ENCODE results near the gene GALNT18. TPM values are rescaled to one million over a fixed set of nuclear protein-coding genes. Genes with fewer than 3 reads are reported as not detected.

The GALNT18 gene
- polyA plus RNA-seq, 1 donor from 2014 or later = 7.6 TPM

DNA sequence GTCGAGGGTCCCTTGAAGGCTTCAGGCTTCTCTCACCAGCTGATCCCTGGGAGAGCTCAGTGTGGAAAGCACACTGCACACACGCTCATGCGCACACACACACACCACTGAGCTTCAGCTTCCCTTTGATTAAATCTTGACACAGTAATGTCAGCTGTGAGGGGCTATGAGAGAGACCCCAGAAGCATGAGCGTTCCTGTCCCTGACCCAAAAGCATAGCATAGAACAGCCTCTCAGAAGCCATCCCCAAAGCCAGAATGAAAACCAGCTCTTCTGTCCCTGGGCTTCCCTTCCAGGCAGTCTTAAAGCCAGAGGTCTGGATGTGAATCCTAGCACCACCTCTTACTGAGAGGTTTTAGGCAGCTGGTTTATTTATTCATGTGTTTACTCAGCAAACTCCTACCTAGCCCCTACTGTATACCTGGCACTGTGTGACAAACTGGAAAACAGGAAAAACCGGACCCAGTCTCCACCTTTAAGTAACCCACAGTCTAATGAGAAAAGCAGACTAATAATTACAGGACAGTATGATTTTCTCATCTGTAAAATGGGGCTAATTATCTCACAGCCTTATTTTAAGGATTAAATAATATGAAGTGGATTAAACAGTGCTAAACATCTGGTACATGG, 15.9 kb downstream of the GALNT18 start:
- no peaks in the 10 kb centered on the region for H3K9me3 ChIP-seq (ENCODE audit: low read length)
- no peak overlapping the region for H3K9ac ChIP-seq (ENCODE audit: low read length)
- H2AFZ ChIP-seq (ENCODE audit: low read depth, low read length) = no peak overlapping the region
- no peaks in the 10 kb centered on the region for H3F3A ChIP-seq (ENCODE audit: insufficient read depth, low read length, poor library complexity, severe bottlenecking)
- no peaks in the 10 kb centered on the region for H3K79me2 ChIP-seq (replicated peaks; ENCODE audit: insufficient read depth, low read length)
- H4K20me1 ChIP-seq (ENCODE audit: insufficient read depth) = no peaks in the 10 kb centered on the region
- H3K27me3 ChIP-seq (ENCODE audit: insufficient read depth, low read depth, low read length) = no peaks in the 10 kb centered on the region
- H3K36me3 ChIP-seq (ENCODE audit: insufficient read depth, low read length) = no peaks in the 10 kb centered on the region
- no peaks in the 10 kb centered on the region for H3K9me2 ChIP-seq (ENCODE audit: insufficient read depth, low read length)
- H3K27ac ChIP-seq (ENCODE audit: low read length) = no peak overlapping the region
- no peak overlapping the region for H3K4me2 ChIP-seq (ENCODE audit: low read length)
- H3K4me3 ChIP-seq (ENCODE audit: low read length) = no peak overlapping the region
- no peak for TF ChIP-seq TAF1 (IDR thresholded peaks at IDR 0.05; ENCODE audit: low read depth)
- TF ChIP-seq, protein P1, sequence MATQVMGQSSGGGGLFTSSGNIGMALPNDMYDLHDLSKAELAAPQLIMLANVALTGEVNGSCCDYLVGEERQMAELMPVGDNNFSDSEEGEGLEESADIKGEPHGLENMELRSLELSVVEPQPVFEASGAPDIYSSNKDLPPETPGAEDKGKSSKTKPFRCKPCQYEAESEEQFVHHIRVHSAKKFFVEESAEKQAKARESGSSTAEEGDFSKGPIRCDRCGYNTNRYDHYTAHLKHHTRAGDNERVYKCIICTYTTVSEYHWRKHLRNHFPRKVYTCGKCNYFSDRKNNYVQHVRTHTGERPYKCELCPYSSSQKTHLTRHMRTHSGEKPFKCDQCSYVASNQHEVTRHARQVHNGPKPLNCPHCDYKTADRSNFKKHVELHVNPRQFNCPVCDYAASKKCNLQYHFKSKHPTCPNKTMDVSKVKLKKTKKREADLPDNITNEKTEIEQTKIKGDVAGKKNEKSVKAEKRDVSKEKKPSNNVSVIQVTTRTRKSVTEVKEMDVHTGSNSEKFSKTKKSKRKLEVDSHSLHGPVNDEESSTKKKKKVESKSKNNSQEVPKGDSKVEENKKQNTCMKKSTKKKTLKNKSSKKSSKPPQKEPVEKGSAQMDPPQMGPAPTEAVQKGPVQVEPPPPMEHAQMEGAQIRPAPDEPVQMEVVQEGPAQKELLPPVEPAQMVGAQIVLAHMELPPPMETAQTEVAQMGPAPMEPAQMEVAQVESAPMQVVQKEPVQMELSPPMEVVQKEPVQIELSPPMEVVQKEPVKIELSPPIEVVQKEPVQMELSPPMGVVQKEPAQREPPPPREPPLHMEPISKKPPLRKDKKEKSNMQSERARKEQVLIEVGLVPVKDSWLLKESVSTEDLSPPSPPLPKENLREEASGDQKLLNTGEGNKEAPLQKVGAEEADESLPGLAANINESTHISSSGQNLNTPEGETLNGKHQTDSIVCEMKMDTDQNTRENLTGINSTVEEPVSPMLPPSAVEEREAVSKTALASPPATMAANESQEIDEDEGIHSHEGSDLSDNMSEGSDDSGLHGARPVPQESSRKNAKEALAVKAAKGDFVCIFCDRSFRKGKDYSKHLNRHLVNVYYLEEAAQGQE (IDR thresholded peaks at IDR 0.05; ENCODE audit: borderline replicate concordance) = no peak
- TF ChIP-seq, protein P2, sequence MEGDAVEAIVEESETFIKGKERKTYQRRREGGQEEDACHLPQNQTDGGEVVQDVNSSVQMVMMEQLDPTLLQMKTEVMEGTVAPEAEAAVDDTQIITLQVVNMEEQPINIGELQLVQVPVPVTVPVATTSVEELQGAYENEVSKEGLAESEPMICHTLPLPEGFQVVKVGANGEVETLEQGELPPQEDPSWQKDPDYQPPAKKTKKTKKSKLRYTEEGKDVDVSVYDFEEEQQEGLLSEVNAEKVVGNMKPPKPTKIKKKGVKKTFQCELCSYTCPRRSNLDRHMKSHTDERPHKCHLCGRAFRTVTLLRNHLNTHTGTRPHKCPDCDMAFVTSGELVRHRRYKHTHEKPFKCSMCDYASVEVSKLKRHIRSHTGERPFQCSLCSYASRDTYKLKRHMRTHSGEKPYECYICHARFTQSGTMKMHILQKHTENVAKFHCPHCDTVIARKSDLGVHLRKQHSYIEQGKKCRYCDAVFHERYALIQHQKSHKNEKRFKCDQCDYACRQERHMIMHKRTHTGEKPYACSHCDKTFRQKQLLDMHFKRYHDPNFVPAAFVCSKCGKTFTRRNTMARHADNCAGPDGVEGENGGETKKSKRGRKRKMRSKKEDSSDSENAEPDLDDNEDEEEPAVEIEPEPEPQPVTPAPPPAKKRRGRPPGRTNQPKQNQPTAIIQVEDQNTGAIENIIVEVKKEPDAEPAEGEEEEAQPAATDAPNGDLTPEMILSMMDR (IDR thresholded peaks at IDR 0.05; ENCODE audit: poor library complexity, severe bottlenecking) = no peak
- TF ChIP-seq EP300 (conservative IDR thresholded peaks at IDR 0.05; ENCODE audit: poor library complexity, severe bottlenecking) = no peak
- no peak for TF ChIP-seq SMC3 (conservative IDR thresholded peaks at IDR 0.05; ENCODE audit: poor library complexity)
- no peak for TF ChIP-seq MXI1 (conservative IDR thresholded peaks at IDR 0.05; ENCODE audit: poor library complexity, severe bottlenecking)
- no peak for TF ChIP-seq EZH2 (IDR thresholded peaks at IDR 0.05; ENCODE audit: borderline replicate concordance, insufficient read depth, low read length, poor library complexity, severe bottlenecking)
- no peak for TF ChIP-seq RAD21 (conservative IDR thresholded peaks at IDR 0.05)

DNA sequence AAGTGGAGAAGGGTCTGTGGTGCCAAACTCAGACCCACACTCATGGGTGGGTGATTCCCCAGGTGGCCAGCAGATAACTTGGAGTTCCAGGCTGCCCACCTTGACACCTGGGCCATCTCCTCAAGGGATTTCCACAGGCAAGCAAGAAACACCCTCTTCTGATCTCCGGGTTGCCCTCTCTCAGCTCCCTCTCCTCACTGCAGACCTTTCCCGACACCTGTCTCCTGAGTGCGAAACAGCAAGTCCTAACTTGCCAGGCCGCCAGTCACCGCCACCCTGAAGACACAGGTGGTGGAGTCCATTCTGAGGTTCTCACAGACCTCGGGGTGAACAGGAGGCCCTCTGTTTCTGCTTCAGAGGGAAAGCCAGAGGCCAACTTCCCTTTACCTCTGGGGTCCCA, 16.6 kb downstream of the GALNT18 start:
- no peak overlapping the region for H2AFZ ChIP-seq (ENCODE audit: low read depth, low read length)
- TF ChIP-seq, protein P1 (IDR thresholded peaks at IDR 0.05; ENCODE audit: borderline replicate concordance) = no peak
- TF ChIP-seq MXI1 (conservative IDR thresholded peaks at IDR 0.05; ENCODE audit: poor library complexity, severe bottlenecking) (no peak), POLR2AphosphoS5 (IDR thresholded peaks at IDR 0.05) (no peak), EP300 (conservative IDR thresholded peaks at IDR 0.05; ENCODE audit: poor library complexity, severe bottlenecking) (no peak), TAF1 (IDR thresholded peaks at IDR 0.05; ENCODE audit: low read depth) (no peak), RAD21 (conservative IDR thresholded peaks at IDR 0.05) (no peak), EZH2 (IDR thresholded peaks at IDR 0.05; ENCODE audit: borderline replicate concordance, insufficient read depth, low read length, poor library complexity, severe bottlenecking) (no peak), SMC3 (conservative IDR thresholded peaks at IDR 0.05; ENCODE audit: poor library complexity) (no peak)
- TF ChIP-seq, protein P2 (IDR thresholded peaks at IDR 0.05; ENCODE audit: poor library complexity, severe bottlenecking) = no peak
- H3K4me3 ChIP-seq (ENCODE audit: low read length) = no peak overlapping the region
- H3K9ac ChIP-seq (ENCODE audit: low read length) = no peak overlapping the region
- H4K20me1 ChIP-seq (ENCODE audit: insufficient read depth) = no peaks in the 10 kb centered on the region
- no peaks in the 10 kb centered on the region for H3F3A ChIP-seq (ENCODE audit: insufficient read depth, low read length, poor library complexity, severe bottlenecking)
- H3K27me3 ChIP-seq (ENCODE audit: insufficient read depth, low read depth, low read length) = no peaks in the 10 kb centered on the region
- H3K9me3 ChIP-seq (ENCODE audit: low read length) = no peaks in the 10 kb centered on the region
- no peaks in the 10 kb centered on the region for H3K79me2 ChIP-seq (replicated peaks; ENCODE audit: insufficient read depth, low read length)
- H3K36me3 ChIP-seq (ENCODE audit: insufficient read depth, low read length) = no peaks in the 10 kb centered on the region
- no peak overlapping the region for H3K27ac ChIP-seq (ENCODE audit: low read length)
- no peaks in the 10 kb centered on the region for H3K9me2 ChIP-seq (ENCODE audit: insufficient read depth, low read length)
- H3K4me2 ChIP-seq (ENCODE audit: low read length) = no peak overlapping the region

Measured in neural cell (in vitro differentiated cells).